Lower leg skin (tissue), 4 donors: ENCODE data around the gene BPIFB6. TPM values are rescaled to one million over a fixed set of nuclear protein-coding genes. Genes with fewer than 3 reads are reported as not detected.

Source experiments
- DNase-seq, 2 donors: peaks; one replicate each; pipeline ENCODE4 v3.0.0-alpha.2; 2019; ENCODE audit warnings: low spot score in 2 of 2
- H3K4me3 ChIP-seq: fragments of 200-600 bp; sonication (generic); 2 replicates; pipeline ENCODE4 v1.5.1; 2017; ENCODE audit warnings: mild to moderate bottlenecking, low read depth; ENCODE audit not compliant: poor library complexity, severe bottlenecking
- POLR2A ChIP-seq, 2 donors: fragments of 450-650 bp; IDR thresholded peaks; one replicate each; pipeline ENCODE4 v1.6.1; 2016 to 2017; ENCODE audit warnings: antibody characterized with exemption in 2 of 2, mild to moderate bottlenecking in 1 of 2, moderate library complexity in 1 of 2
- WGBS, 2 donors: methylation state at CpG; one replicate each; pipeline ENCODE4 v1.1.5; 2018; 5-methylcytosine and 5-hydroxymethylcytosine counted together
- intact Hi-C: fragments of 100-400 bp; cut with DNase I; formaldehyde crosslinking; loops from one replicate; pipeline ENCODE4 v1.15.0; 2023; ENCODE audit warnings: low total_unique reads
- total RNA-seq, 4 donors: library from RNA; depleted of rRNA; stranded (reverse); fragments of >200 nt; gene quantifications; one replicate each; pipeline ENCODE4 v1.1.0, GENCODE V29; 2016
- TF ChIP-seq, protein P1 (sequence below), 3 donors: fragments of 450-650 bp; IDR thresholded peaks; one replicate each; pipeline ENCODE4 v1.5.1; 2016; ENCODE audit warnings: antibody characterized with exemption in 3 of 3, mild to moderate bottlenecking in 3 of 3, moderate library complexity in 2 of 3

The BPIFB6 gene
- total RNA-seq, 4 donors from 2014 or later: not detected

DNA sequence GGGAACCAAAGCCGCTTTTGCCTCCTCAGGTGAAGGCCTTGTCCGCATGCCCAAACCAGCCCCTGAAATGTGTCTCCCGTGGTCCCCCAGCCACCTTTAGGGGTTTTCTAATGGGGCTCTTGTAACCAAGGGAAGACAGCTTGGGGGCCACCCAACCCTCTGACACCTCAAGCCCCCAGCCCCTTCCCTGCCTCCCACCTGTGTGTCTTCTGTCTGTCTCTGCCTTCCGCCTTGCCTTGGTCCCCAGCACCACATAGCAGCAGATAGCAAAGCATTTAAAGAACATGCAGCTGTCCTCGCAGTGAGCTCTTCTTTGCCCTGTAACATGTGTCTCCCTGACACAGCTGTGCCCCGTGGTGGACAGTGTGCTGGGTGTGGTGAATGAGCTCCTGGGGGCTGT lies 31.8 kb downstream of the BPIFB6 start:
- no peak for DNase-seq
- WGBS, 2 donors: 82 to 91% methylated on average over 6 of the region's 6 CpGs
- no peak overlapping the region for H3K4me3 ChIP-seq
- TF ChIP-seq, protein P1, sequence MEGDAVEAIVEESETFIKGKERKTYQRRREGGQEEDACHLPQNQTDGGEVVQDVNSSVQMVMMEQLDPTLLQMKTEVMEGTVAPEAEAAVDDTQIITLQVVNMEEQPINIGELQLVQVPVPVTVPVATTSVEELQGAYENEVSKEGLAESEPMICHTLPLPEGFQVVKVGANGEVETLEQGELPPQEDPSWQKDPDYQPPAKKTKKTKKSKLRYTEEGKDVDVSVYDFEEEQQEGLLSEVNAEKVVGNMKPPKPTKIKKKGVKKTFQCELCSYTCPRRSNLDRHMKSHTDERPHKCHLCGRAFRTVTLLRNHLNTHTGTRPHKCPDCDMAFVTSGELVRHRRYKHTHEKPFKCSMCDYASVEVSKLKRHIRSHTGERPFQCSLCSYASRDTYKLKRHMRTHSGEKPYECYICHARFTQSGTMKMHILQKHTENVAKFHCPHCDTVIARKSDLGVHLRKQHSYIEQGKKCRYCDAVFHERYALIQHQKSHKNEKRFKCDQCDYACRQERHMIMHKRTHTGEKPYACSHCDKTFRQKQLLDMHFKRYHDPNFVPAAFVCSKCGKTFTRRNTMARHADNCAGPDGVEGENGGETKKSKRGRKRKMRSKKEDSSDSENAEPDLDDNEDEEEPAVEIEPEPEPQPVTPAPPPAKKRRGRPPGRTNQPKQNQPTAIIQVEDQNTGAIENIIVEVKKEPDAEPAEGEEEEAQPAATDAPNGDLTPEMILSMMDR (IDR thresholded peaks at IDR 0.05): no peak
- TF ChIP-seq POLR2A (IDR thresholded peaks at IDR 0.05): no peak
- intact Hi-C loops: no loop called here

DNA sequence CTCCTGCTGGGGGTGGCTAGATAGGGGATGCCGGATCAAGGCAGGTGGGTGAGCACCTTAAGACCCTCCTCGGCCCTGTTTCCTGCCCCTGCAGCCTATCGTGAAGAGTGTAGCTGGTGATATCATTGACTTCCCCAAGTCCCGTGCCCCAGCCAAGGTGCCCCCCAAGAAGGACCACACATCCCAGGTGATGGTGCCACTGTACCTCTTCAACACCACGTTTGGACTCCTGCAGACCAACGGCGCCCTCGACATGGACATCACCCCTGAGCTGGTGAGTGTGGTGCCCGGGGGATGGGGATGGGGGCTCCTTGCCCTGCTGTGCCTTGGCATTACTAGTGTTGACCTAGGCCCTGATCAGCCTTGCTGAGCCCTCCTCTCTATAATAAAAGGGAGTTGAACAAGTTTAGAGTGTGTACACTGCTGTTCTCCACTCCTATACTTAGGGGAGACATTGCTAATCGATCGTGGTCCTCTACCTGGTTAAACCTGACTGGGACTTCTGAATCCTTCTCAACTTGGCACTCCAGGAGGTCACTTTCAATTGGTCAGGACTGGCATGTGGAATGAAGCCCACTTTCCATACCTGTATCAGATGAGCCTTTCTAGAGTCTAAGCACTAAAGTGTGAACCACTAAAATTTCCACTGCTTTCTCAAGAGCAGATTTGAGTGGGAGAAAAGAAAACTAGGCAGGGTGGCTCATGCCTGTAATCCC lies 33.3 kb downstream of the BPIFB6 start:
- no peak overlapping the region for H3K4me3 ChIP-seq
- 90 to 92% methylated on average over 10 to 11 of the region's 11 CpGs for WGBS, 2 donors
- TF ChIP-seq POLR2A (IDR thresholded peaks at IDR 0.05): no peak
- TF ChIP-seq, protein P1 (IDR thresholded peaks at IDR 0.05): no peak
- DNase-seq: no peak
- intact Hi-C loops: no loop called here

DNA sequence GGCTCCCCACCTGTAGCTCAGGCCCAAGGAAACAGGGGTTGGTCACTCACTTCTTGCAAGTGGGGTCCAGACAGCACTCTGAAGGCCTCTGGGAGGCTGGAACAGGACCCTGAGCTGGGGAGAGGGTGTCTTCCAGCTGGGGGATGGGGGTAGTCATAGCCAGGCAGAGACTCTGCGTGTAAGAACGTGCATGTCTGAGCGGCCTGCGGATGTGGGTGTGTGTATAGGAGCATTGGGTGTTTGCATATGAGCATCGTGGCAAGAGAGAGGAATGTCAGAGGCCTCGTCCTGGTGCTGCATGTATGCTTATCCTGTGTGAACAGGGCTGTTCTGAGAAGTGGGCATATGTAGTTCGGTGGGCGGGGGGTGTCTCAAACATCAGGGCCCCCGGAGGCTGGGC lies 34.3 kb downstream of the BPIFB6 start:
- H3K4me3 ChIP-seq: no peak overlapping the region
- 66 to 68% methylated on average over 9 of the region's 9 CpGs for WGBS, 2 donors
- TF ChIP-seq POLR2A (IDR thresholded peaks at IDR 0.05): no peak
- TF ChIP-seq, protein P1 (IDR thresholded peaks at IDR 0.05): no peak
- DNase-seq: no peak
- intact Hi-C loops: no loop called here

DNA sequence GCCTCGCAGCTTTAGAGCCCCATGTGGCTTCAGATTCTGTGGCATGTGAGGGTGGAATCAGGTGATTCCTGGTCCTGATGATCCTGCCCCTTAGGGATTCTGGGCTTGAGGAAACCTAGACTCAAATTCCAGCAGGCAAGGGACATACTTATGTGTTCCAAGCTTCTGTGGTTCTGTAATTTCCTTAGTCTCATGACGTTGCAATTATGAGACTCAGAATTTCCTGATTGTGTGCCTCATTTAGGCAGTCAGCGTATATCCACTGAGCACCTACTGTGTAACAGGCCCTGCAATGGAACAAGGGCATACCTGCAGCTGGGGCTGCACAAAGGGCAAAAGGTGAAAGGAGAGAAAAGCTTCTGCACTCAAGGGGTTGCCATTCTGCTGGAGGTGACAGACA lies 36.4 kb downstream of the BPIFB6 start:
- no peak overlapping the region for H3K4me3 ChIP-seq
- no peak for DNase-seq
- intact Hi-C loops: no loop called here
- TF ChIP-seq, protein P1 (IDR thresholded peaks at IDR 0.05): no peak
- no peak for TF ChIP-seq POLR2A (IDR thresholded peaks at IDR 0.05)
- WGBS, 2 donors: 69 to 70% methylated on average over 3 of the region's 3 CpGs

DNA sequence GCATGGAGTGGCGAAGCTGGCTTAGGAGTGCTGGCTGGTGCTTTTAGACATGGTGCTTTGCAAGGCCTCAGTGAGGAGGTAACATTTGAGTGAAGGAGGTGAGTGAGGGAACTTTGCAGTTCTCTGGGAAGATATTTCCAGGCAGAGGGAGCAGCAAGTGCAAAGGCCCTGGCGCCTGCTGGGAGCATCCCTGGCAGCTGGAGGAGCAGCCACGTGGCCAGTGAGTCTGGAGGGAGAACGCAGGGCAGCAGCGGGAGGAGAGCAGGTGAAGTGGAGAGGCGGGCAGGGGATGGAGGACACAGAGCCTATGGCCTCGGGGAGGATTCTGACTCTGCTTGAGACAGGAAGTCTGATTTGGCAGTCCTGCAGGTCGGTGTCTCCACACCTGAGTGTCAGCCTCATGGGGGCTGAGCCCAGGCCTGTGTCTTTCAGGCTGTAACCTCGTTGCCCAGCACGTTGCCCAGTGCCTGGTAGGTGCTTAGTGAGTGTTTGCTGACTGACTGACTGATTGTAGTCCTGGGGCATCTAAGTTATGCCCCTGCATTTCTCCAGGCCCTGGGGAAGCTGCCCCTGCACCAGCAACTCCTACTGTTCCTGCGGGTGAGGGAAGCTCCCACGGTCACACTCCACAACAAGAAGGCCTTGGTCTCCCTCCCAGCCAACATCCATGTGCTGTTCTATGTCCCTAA lies 36.9 kb downstream of the BPIFB6 start:
- 74 to 80% methylated on average over 10 to 12 of the region's 12 CpGs for WGBS, 2 donors
- TF ChIP-seq POLR2A (IDR thresholded peaks at IDR 0.05): no peak
- TF ChIP-seq, protein P1 (IDR thresholded peaks at IDR 0.05): no peak
- intact Hi-C loops: no loop called here
- no peak overlapping the region for H3K4me3 ChIP-seq
- no peak for DNase-seq
